Neural crest cell (in vitro differentiated cells): ENCODE results near the gene CDR2. TPM values are rescaled to one million over a fixed set of nuclear protein-coding genes. Genes with fewer than 3 reads are reported as not detected.
"Not testable (repeated sequence)": the region's sequence is repeated elsewhere in the genome, so short reads cannot be mapped to it uniquely, and the experiment has no call there.

ENCODE experiments used
- DNase-seq: peaks from one replicate; pipeline ENCODE4 v3.0.0; 2021; ENCODE audit warnings: low read depth, mixed read lengths, low spot score
- H3K27ac Mint-ChIP-seq: one replicate; pipeline ENCODE4 v1.8.0; 2021; ENCODE audit warnings: mild to moderate bottlenecking, mixed read lengths; ENCODE audit not compliant: unreplicated experiment
- H3K27me3 Mint-ChIP-seq: 2 replicates; pipeline ENCODE4 v1.8.0; 2021; ENCODE audit warnings: low read depth, mild to moderate bottlenecking, mixed read lengths
- H3K36me3 Mint-ChIP-seq: 2 replicates; pipeline ENCODE4 v1.8.0; 2021; ENCODE audit warnings: low read depth, mild to moderate bottlenecking, mixed read lengths
- H3K4me1 Mint-ChIP-seq: 2 replicates; pipeline ENCODE4 v1.8.0; 2021; ENCODE audit warnings: mixed read lengths
- H3K4me3 Mint-ChIP-seq: one replicate; pipeline ENCODE4 v1.8.0; 2021; ENCODE audit warnings: mild to moderate bottlenecking, mixed read lengths
- H3K9me3 Mint-ChIP-seq: 2 replicates; pipeline ENCODE4 v1.8.0; 2021; ENCODE audit warnings: mixed read lengths
- CTCF ChIP-seq: fragments of 200-600 bp; sonication (generic); conservative IDR thresholded peaks from 2 replicates; pipeline ENCODE4 v1.5.0; 2021; ENCODE audit warnings: antibody characterized with exemption, mild to moderate bottlenecking
- total RNA-seq: library from RNA; stranded (reverse); gene quantifications from 2 replicates; pipeline ENCODE4 v1.2.1, GENCODE V29; 2021

Gene CDR2
- total RNA-seq, 1 donor from 2014 or later = 16.1 TPM

GRCh38 chr16:22370038-22370820 is 4.2 kb downstream of the CDR2 start:
- TF ChIP-seq CTCF = no peak
- Mint-ChIP-seq H3K27ac (no peak overlapping the region), H3K4me1 (peaks cover 32% of the 10 kb centered on the region), H3K36me3 (peaks cover 4% of the 10 kb centered on the region), H3K27me3 (peaks cover 19% of the 10 kb centered on the region), H3K4me3 (no peak overlapping the region), H3K9me3 (peaks cover 3% of the 10 kb centered on the region)
- DNase-seq = no peak

GRCh38 chr16:22369221-22369811 is 5.1 kb downstream of the CDR2 start:
- no peak overlapping the region for H3K27ac Mint-ChIP-seq
- H3K9me3 Mint-ChIP-seq = peaks cover 3% of the 10 kb centered on the region
- H3K4me1 Mint-ChIP-seq = peaks cover 30% of the 10 kb centered on the region
- H3K36me3 Mint-ChIP-seq = peaks cover 4% of the 10 kb centered on the region
- no peak for DNase-seq
- no peak overlapping the region for H3K4me3 Mint-ChIP-seq
- H3K27me3 Mint-ChIP-seq = peaks cover 11% of the 10 kb centered on the region
- no peak for TF ChIP-seq CTCF

- H3K27me3 Mint-ChIP-seq, DNase-seq, H3K36me3 Mint-ChIP-seq, H3K9me3 Mint-ChIP-seq, H3K4me3 Mint-ChIP-seq, H3K27ac Mint-ChIP-seq: not testable (repeated sequence)
- H3K4me1 Mint-ChIP-seq = peaks cover 25% of the 10 kb centered on the region
Observed at GRCh38 chr16:22368200-22368826, 6.1 kb downstream of the CDR2 start.

- H3K27ac Mint-ChIP-seq = no peak overlapping the region
- TF ChIP-seq CTCF = no peak
Observed at GRCh38 chr16:22366889-22367288, 7.5 kb downstream of the CDR2 start.

GRCh38 chr16:22366371-22366770 is 8.0 kb downstream of the CDR2 start:
- Mint-ChIP-seq H3K27ac (no peak overlapping the region), H3K27me3 (no peaks in the 10 kb centered on the region), H3K36me3 (peaks cover 14% of the 10 kb centered on the region), H3K4me3 (no peak overlapping the region), H3K9me3 (peaks cover 3% of the 10 kb centered on the region), H3K4me1 (peaks cover 11% of the 10 kb centered on the region)
- no peak for TF ChIP-seq CTCF
- no peak for DNase-seq

More at GRCh38 chr16:22366889-22367288, 7.5 kb downstream of the CDR2 start:
- peaks cover 11% of the 10 kb centered on the region for H3K4me1 Mint-ChIP-seq
- H3K36me3 Mint-ChIP-seq = peaks cover 14% of the 10 kb centered on the region
- H3K4me3 Mint-ChIP-seq = no peak overlapping the region
- H3K9me3 Mint-ChIP-seq = peaks cover 3% of the 10 kb centered on the region
- DNase-seq = no peak
- no peaks in the 10 kb centered on the region for H3K27me3 Mint-ChIP-seq

GRCh38 chr16:22364241-22364640 is 10.2 kb downstream of the CDR2 start:
- H3K9me3 Mint-ChIP-seq = peaks cover 3% of the 10 kb centered on the region
- H3K27me3 Mint-ChIP-seq = no peaks in the 10 kb centered on the region
- peaks cover 1% of the 10 kb centered on the region for H3K4me1 Mint-ChIP-seq
- H3K4me3 Mint-ChIP-seq = no peak overlapping the region
- DNase-seq = no peak
- no peak for TF ChIP-seq CTCF
- no peak overlapping the region for H3K27ac Mint-ChIP-seq
- H3K36me3 Mint-ChIP-seq = peaks cover 14% of the 10 kb centered on the region
